OCI-M2 (cell line): ENCODE measurements around the gene ZDHHC13.

Experiments used
- DNase-seq: peaks from one replicate; lab custom pipeline; 2025; ENCODE audit not compliant: unreplicated experiment; lab: John Stamatoyannopoulos, UW

Gene ZDHHC13, protein sequence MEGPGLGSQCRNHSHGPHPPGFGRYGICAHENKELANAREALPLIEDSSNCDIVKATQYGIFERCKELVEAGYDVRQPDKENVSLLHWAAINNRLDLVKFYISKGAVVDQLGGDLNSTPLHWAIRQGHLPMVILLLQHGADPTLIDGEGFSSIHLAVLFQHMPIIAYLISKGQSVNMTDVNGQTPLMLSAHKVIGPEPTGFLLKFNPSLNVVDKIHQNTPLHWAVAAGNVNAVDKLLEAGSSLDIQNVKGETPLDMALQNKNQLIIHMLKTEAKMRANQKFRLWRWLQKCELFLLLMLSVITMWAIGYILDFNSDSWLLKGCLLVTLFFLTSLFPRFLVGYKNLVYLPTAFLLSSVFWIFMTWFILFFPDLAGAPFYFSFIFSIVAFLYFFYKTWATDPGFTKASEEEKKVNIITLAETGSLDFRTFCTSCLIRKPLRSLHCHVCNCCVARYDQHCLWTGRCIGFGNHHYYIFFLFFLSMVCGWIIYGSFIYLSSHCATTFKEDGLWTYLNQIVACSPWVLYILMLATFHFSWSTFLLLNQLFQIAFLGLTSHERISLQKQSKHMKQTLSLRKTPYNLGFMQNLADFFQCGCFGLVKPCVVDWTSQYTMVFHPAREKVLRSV

DNA sequence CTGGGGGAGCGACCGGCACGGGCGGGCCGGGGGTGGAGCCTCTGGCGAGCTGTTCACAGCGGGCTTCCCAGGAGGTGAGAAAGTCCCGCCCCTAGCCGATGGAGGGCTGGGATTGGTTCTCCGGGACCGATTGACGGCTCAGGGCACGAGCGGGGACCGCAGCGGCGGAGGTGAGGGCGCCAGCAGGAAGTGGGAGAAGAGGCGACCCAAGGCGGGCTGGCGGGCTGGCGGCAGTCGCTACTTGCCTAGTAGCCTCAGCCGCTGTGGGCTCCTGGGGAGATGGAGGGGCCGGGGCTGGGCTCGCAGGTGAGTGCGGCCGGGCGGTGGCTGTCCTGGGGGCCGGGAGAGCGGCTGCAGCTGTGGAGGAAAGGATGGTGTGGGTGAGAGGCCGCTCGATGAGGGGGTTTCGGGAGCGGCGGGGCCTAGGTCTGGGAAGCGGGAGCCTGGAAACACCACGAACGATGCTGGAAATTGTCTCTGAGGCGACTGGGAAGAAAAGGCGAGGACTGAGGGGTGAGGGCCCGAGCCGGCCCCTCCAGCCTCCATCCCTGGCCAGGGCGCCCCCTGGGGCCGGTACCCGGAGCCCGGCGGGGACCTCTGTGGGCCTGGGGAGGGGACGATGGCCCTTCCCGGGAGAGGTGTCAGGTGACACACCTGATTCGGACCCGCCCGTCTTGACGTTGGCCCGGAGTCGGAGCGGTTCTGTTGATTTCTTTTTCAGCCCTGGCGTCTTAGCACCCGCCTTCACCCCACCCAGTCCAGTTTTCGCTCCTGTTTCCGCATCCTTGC lies at the start of gene ZDHHC13:
Gene ZDHHC13, plus strand, starts transcription at position 198 of the 789 bp plus-strand sequence. Its CDS starts 82 bp downstream, at position 280.
- peak; percentile 3 for DNase-seq

DNA sequence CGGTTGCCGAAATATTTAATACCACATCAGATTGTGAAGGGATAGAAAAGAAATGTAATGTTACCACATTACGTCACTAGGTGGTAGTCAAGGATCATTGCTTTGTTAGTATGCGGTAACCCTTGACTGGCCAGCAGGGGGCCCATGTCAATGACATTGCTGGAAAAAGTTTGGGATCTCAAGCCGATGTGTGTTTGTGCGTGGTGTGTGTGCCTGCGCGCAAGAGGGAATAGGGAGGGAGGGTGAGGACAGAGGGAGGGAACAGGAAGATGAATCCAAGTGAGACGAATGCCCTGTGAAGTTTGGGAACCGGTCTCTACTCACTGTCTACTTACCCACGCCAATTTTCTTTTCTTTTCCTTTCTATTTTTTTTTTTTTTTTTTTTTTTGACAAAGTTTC lies 45.7 kb upstream of the ZDHHC13 start:
- DNase-seq: peak; percentile 32

DNA sequence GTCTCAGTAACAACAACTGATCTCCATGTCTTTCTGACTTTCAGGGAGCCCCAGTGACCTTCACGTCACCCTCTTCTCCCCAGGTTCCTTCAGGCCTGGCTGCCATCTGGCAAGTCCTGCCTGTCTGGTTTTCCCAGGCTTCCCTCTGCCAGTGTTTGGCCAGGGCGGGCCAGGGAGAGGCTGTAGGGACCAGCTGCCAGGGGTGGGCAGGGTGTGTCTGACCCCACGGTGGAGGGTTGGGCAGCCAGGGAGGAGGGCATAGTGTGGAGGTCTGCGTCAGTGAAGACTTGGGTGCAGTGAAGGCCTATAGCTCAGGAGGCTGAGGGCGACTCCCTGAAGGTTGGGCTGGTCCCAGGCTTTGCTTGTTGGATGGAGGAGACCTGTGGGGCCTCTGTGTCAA lies 44.5 kb upstream of the ZDHHC13 start:
- DNase-seq: no peak

DNA sequence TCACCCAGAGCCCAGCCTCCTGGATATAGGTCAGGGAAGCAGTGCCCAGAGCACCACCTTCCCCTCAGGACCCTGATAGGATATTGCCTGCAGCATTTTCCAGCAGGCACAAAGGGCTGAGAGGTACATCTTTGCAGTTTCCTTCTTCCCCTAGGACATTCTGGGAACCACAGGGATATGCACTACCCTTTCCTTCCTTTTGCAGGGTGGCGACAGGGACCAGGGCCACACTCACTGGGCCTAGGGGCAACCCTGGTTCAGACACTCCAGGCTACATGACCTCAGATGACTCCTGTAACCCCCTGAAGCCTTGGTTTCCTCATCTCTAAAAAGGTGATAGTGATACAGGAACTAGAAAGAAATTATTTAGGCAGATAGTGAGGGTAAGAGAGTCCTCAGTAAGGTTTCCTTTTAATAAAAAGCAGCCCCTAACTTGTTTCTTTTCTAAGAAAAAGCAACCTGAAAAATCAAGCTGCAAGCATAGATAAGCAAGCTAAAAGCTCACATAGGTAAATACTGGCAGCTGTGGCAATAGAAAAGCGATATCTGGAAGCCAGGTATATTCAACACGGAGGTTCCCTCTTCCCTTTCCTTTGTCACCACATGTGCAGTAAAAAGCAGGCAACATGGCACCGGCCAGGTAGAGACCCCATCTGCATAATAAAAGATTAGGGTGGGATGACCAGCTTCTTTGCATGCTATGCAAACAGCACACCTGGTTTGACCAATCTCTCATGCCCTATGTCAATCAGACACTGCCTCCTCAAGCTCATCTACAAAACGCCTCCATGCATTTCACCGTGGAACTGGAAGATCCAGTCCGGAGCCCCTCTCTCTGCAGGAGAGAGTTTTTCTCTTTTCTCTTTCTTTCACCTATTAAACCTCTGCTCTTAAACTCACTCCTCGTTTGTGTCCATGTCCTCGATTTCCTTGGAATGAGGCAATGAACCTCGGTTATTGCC lies 43.2 kb upstream of the ZDHHC13 start:
- DNase-seq: no peak

DNA sequence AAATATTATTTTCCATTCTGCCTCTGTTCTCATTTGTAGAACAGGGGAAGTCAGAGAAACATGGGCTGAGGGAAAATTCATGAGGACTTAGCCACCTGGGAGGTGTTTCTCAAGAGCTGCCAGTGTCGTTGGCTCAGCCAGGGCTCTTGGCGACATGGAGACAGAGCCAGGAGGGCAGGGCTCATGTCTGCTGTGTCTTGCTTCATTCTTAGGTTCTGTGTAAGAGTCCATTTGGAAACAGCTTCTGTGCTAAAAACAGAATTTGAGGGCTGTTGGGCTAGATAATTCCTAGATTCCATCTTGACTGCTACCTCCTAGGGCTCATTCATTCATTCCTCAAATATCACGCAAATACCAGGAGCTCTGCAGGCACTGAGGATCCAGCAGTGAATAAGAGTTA lies 41.3 kb upstream of the ZDHHC13 start:
- DNase-seq: no peak

DNA sequence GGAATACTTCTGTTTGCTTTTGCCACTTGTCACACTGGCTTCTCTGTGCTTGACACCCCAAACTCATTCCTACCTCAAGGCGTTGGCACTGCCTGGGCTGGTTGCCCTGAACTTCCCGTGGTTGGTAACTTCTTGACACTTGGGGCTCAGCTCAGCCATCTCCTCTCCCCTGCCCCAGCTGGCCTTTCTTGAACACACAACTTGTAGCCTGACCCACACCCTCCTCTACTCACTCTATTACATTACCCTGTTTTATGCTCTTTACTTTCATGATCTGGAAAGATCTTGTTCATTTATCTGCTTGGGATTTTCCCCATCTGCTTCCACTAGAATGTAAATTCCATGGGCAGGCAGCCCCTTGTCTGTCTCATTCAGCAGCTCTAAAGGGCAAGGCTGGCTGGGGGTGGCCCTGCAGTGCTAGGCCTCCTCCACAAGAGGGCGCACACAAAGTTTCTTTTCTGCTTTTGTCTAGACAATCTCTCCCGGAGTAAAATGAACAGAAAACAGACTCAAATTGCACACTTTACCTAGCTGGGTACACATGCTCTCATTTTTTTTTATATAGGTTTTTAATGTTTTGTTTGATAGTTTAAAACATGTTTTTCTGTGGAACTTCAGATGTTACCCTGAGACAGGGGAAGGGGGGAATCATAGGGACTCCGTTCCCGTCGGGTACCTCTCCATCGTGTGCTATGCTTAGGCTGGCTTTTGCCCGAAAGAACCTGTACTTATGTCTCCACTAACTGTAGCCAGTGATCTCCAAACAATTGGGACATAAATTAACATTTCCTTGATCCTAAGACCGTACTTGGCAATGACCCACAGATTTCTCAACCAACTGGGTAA lies 40.0 kb upstream of the ZDHHC13 start:
- peak; percentile 0 for DNase-seq

DNA sequence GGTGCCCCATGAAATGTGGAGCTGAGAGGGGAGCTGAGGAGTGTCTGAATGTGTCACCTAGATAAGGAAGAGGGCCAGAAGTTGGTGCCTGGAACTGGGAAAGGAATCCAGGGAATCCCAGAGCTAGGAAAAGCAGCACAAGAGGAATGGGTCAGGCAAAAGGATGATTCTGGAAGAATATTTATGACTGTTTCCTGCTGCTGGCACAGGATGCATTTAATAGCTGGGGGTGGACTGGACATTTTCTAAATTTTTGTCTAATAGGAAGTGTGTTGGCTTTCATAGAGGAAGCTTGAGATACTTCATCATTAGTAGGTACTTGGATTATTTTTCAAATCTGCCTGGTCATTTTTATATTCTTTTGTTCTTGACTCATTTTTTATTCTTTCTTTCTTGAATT lies 39.0 kb upstream of the ZDHHC13 start:
- no peak for DNase-seq

DNA sequence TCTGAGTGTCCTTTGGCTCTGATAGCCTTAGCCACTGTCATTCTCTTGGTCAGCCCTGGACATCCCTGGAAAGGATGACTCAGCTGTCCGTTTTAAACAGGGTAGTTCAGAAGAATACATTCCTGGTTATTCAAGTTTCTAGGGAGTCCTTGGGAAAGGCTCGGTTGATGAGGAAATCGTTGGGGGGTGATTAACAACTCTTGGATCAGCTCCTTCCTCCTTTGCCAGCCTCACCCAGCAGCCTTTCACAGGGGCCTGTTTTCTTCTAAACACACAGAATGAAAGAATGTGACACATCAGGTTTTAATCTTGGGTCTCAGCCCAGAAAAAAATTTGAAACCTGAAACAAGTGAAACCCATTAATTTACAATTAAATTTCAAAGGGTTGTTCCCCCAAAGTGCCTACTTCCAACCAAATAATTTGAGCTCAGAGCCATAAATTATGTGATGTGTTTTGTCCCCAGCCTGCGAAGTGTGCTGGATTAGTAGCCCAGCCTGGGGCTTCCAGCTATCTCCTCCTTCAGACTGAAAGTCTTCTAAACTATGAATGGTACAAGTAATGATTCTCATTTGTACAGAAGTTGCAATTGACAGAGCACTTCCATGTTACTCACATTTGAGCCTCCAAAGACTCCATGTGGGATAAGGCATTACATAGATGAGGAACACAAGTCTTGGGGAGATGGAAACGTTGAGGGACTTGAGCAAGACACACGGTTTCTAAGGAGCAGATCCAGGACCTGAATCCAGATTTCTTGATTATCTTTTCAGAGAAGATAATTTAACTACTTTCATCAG lies 37.1 kb upstream of the ZDHHC13 start:
- no peak for DNase-seq

DNA sequence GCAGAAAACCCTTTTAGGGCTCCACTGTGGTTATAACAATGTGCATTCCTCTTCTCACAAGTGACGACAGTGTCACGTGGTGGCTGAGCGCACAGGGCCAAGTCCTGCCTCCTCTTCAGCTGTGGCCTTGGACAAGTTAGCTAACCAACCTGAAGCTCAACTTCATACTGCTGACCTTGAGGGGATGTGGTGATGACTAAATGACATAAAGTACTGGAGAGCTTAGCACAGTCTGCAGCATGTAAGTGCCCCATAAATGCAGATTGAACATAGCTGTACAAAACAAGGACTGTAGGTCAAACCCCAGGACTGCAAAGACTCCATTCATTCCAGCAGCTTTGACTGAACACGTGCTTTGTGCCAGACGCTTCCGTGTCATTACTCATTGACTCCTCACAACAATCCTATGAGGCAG lies 36.4 kb upstream of the ZDHHC13 start:
- no peak for DNase-seq

DNA sequence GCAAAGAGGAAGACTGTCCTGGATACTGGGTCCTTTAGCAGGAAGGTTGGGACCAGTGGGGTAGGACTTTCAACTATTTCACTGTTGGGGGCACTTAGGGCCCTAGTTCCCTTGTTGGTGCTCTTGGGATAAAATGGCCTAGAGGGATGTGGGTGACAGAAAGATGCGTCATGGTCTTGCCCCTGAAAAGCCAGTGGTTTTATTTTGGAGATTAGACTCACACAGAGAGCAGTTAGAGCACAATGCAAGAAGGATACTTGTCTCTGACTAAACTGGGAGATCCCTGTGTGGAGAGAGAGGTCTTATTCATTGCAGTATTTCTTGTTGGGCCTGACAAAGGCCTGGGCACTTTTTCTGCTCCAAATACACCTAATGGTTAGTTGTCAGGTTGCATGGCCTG lies 33.8 kb upstream of the ZDHHC13 start:
- DNase-seq: no peak

DNA sequence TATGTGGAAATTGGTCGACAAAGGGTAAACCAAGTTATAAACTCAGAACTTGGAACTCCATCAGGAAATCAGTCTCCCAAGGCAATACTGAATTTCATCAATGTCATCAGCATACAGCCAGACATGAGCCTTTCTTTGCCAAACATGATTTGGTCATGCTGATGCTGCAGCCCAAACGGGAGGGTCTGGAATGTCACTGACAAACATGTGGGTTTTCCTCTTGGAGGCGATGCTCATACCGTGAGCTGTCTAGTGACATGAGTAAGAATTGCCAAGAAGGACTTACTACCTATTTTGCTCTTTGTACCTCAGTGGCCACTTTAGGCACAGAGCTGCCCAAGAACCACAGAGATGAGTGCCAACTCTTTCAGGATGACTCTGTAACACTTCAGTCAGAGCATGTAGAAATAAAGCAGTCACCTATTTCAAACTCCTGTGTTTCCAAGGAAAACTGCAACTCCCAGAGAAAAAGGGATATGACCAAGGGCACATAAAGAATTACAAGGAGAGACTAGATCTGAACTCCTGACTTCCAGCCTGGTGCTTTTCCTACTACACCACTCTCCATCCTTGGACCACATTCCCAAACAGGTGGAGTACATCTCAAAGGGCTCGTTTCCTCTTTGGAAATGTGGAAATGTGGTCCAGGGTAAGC lies 32.2 kb upstream of the ZDHHC13 start:
- DNase-seq: no peak

DNA sequence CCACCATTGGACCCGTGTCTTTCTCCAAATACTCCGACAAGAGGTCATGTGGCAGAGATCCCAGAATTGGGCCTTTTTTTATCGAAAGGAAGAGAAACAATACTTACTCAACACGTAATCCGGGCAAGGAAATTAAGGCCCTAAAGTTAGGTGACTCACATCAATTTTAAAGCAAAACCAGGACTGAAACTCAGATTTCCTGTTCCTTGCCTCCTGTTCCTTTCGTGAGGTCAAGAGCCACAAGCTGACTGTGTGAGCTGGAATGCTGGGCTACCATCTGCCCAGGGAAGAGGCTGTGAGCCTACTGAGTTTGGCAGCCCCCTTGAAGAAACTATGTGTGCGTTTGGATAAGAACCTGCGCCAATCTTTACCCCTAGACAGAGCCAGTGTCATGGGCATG lies 29.3 kb upstream of the ZDHHC13 start:
- no peak for DNase-seq

DNA sequence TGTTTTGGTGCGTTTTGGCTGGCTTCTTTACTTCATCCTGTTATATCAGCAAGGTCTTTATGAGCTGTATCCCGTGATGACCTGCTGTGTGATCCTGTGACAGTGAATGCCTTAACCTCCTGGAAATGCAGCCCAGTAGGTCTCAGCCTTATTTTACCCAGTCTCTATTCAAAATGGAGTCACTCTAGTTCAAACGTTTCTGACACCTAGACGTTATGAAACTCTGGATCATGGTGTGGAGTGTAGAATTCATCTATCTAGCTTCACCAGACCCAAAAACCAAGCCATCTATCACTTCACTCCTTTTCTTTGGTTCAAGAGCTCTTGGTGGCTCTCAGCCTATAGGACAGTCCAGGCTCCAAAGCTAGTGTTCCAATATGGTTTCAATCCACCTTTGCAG lies 28.2 kb upstream of the ZDHHC13 start:
- DNase-seq: no peak

DNA sequence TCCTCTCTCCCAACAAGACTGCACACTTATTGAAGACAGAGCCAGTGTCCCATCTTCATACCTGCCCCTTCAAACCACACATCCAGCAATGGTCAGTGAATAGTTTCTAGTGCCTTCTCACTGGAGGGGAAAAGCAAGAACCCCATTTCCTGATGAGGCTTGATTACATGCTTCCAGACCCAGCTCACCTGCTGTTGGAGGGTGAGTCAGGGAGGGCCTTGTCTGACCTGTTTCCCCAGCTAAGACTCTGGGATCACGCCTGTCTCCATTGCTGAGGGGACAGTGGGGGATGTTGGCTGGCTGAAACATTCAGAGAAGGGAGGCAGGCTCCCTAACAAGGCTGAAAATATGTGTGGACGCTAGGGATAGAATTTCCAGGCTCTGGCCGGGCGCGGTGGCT lies 27.5 kb upstream of the ZDHHC13 start:
- DNase-seq: no peak

DNA sequence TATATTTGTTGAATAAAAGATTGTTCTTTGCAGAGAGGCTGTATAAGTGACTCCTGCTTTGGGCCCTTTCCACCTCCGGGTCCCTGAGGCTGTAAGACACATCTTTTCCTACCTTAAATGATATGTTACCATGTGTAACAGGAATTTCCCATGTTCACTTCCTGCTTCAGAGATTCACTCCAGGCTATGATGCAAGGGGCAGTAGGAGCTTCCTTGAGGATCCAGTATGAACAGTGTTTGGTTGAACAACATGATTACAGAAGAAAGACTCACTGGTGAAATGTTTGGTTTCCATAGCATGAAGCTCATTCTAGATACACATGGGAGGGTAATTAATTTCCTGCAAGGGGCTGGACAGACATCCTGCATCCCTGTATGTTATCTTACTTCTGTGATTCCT lies 25.6 kb upstream of the ZDHHC13 start:
- no peak for DNase-seq

DNA sequence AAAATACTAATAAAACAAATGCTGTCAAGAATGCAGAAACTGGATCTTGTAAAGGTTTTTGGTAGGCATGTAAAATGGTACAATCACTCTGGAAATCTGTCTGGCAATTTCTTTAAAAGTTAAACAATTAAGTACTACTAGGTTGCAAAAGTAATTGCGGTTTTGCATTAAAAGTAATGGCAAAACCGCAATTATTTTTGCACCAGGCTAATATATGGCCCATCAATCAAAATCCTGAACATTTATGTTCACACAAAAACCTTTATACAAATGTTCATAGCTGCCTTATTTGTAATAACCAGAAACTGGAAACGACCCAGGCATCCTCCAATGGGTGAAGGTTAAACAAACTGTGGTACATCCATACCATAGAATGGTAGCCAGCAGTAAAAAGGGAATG lies 24.6 kb upstream of the ZDHHC13 start:
- DNase-seq: no peak

DNA sequence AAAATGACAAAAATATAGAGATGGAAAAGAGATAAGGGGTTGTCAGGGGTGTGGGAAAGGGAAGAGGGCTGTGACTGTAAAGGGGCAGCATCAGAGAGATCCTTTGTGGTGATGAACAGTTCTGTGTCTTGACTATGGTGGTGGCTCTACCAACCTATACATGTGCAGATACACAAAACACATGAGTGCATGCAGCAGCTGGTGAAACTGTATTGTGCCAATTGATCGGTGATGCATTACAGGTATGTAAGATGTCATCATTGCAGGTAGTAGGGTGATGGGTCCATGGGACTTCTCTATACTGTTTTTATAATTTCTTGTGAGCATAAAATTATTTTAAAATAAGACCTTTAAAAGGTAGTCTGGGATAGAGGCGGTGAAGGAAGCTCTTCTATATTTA lies 24.1 kb upstream of the ZDHHC13 start:
- no peak for DNase-seq

DNA sequence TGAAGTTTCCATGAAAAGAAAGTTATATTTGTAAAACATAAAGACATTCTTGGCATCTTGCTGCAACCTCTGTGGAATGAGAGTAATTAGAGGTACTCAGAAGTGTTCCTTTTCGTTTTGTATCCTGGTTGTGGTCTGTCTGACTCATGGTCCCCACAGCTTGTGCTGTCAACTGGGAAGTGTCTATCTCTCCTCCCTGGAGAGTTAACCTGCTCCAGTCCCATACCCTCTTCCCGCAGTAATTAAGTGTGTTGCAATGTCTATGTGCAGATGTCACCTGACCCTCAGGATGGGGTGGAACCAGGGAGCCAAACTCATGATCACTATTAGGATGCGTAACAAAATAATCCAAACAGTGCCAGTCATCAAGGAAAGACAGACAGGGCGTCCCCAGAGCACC lies 23.0 kb upstream of the ZDHHC13 start:
- no peak for DNase-seq

DNA sequence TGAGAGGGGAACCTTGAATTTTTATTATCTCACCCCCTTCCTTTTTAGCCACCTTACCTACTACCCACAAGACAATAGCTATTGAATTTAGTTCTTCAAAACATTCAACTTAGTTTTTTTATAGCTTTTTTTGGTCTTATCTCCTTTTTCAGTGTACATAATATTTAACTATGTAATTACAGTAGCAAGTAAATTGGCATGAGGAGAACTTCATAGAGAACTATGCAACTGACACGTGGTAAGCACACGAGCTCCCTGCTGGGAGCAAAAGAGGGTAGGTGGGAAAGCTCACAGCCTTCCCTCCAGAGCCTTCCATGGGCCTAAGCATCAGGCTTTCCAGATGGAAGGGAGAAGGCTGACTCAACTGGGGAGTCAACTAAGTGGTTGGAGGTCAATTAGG lies 22.1 kb upstream of the ZDHHC13 start:
- DNase-seq: no peak
